ENCODE data around the gene BRME1.
"Not testable (repeated sequence)": the region's sequence is repeated elsewhere in the genome, so short reads cannot be mapped to it uniquely, and the experiment has no call there.

BRME1 gene

GRCh38 chr19:13864667-13865570 lies 41.0 kb downstream of the BRME1 start:
- DNase-seq: peak; percentile 57

- DNase-seq: peak; percentile 74
These were observed 41.8 kb downstream of the BRME1 start for GRCh38 chr19:13864046-13864666.

GRCh38 chr19:13861714-13862531 lies 44.0 kb downstream of the BRME1 start:
- peak; percentile 92 for DNase-seq

GRCh38 chr19:13861392-13861713 lies 44.6 kb downstream of the BRME1 start:
- no peak for DNase-seq

GRCh38 chr19:13860679-13861391 lies 45.1 kb downstream of the BRME1 start:
- no peak for DNase-seq

- peak; percentile 86 for DNase-seq
These were observed 46.5 kb downstream of the BRME1 start for GRCh38 chr19:13859361-13859880.

- no peak for DNase-seq
These were observed 49.4 kb downstream of the BRME1 start for GRCh38 chr19:13856497-13856896.

- DNase-seq: not testable (repeated sequence)
These were observed 53.7 kb downstream of the BRME1 start for GRCh38 chr19:13852171-13852707.

- DNase-seq: not testable (repeated sequence)
These were observed 54.2 kb downstream of the BRME1 start for GRCh38 chr19:13851734-13852114.

- DNase-seq: no peak
These were observed 54.8 kb downstream of the BRME1 start for GRCh38 chr19:13850910-13851733.

- DNase-seq: peak; percentile 71
These were observed 55.7 kb downstream of the BRME1 start for GRCh38 chr19:13849991-13850909.

GRCh38 chr19:13848798-13849676 lies 56.9 kb downstream of the BRME1 start:
- no peak for DNase-seq

- DNase-seq: no peak
These were observed 57.6 kb downstream of the BRME1 start for GRCh38 chr19:13848340-13848677.

GRCh38 chr19:13847407-13848339 lies 58.2 kb downstream of the BRME1 start:
- DNase-seq: peak; percentile 94

- DNase-seq: peak; percentile 80
These were observed 59.1 kb downstream of the BRME1 start for GRCh38 chr19:13846557-13847406.

GRCh38 chr19:13844130-13844631 lies 61.7 kb downstream of the BRME1 start:
- DNase-seq: no peak
